NCI-H2196 (cell line): ENCODE results near the gene FTCDNL1.

ENCODE experiments used
- DNase-seq: peaks from one replicate; lab custom pipeline; 2025; ENCODE audit not compliant: unreplicated experiment; lab: John Stamatoyannopoulos, UW

The FTCDNL1 gene

GRCh38 chr2:199850718-199851500 is at the start of gene FTCDNL1:
Gene FTCDNL1, minus strand, starts transcription at chr2:199851192. Its CDS starts 2,230 bp downstream, at chr2:199848962.
- DNase-seq, result peak; percentile 41

- no peak for DNase-seq
Measured at GRCh38 chr2:199896617-199897016, 45.6 kb upstream of the FTCDNL1 start.

DNA sequence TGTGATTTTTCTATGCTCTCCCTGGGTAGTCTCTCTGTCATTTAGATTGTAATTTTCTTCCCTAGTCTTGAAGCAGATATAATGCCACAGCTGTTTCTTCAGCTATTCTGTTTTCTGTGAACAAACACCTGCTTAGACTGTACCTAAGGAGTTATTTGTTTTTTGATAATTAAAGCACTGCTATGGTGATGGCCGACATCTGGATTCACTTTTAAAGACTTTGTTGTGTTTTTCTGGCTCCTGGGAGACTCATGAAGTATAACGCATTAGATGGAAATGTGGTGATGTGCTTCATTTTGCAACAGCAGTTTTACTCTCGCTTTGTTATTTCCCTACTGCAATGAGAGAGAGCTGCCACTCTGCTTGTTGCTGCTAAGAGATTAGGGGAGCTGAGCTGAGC is 44.4 kb upstream of the FTCDNL1 start:
- DNase-seq, result no peak

- no peak for DNase-seq
Measured at GRCh38 chr2:199883474-199884212, 32.7 kb upstream of the FTCDNL1 start.

GRCh38 chr2:199882667-199883066 is 31.7 kb upstream of the FTCDNL1 start:
- no peak for DNase-seq

DNA sequence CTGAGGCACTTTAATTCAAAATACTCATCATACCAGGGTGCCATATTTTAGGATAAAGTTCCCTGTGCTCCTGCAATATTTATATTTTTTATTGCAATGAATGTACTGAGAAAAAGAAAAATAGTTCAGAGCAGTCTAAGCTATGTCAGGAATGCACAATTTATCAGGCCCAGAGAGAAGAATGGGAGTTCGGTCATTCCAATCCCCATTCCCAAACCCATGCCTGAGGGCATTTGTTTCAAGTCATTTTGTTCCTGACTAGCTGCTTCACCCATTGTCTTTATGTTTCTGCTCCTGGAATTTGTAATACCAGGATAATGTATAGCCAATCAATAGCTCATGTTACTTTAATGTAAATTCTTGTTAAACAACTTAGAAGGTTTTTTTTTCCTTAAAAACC is 24.4 kb upstream of the FTCDNL1 start:
- DNase-seq, result no peak

DNA sequence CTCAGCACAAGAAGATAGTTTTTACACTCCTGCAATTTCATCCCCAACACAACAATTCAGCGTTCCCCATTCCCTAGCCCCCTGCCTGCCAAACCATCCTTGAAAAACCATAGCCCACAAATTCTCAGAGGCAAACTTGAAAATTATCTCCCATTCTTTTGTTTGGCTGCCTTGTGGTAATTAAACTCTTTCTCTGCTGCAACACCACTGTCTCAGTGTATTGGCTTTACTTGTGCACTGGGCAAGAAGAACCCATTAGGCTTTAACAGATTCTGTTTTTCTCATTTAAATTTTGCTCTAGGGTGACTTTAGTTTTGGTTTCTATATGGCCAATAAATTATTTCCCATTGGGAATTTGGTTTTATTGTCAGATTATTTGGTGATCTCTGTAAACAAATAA is 23.2 kb upstream of the FTCDNL1 start:
- DNase-seq, result no peak

DNA sequence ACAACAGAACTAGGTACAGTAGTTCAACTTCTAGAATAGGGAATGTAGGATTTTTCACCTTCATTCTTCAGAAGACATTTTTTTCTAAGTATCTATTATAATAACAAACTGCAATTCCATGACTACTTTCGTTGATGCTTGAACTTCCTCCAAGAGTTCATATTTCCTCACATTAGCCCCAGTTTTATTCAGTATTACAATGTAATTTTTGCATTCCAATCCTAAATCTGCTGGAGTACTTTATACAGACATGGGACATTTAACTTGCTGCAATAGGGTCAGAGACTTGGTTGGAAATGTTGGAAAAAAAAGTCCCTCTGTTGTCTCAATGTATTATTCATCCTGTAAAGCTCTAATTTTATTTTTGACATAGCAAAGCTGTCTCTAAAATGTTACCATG is 19.6 kb upstream of the FTCDNL1 start:
- no peak for DNase-seq

DNA sequence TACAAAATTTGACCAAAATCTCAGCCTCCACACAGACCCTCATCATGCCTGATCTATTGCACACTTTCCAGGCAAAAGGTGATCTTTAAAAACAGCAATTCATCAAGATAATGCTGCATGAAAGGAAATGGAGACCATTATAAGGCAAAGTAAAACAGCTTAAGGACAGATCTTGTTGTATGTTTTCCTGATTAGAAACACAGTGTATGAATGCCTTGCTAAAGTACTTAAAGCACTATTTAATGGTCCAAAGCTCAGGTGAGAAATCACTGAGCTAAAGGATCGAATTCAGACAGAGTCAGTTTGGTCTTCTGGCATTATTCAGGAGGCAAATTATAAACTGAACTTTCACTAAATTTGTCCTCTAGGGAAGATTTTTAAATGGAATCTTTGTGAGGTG is 18.7 kb upstream of the FTCDNL1 start:
- no peak for DNase-seq

GRCh38 chr2:199869227-199869541 is 18.2 kb upstream of the FTCDNL1 start:
- no peak for DNase-seq

GRCh38 chr2:199868431-199869226 is 17.6 kb upstream of the FTCDNL1 start:
- no peak for DNase-seq

- DNase-seq, result no peak
Measured at GRCh38 chr2:199865905-199866304, 14.9 kb upstream of the FTCDNL1 start.

DNA sequence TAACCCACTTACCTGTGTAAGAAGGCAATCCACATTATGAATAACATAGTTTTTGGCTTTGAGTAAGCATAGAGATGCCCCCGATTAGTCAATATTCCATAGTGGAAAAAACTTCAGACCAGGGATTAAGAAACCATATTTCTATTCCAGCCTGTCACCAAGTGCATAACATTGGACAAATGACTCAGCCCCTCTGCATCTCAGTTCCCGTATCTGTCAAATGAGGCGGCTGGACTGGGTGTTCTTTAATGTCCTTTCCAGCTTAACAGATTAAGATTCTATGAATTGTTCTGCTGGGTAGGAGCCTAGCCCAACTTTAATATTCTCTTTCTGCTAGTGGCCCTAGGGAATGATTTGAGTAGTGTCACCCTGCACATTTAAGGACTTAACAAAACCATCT is 11.8 kb upstream of the FTCDNL1 start:
- DNase-seq, result no peak

GRCh38 chr2:199861132-199861774 is 10.3 kb upstream of the FTCDNL1 start:
- DNase-seq, result peak; percentile 7

GRCh38 chr2:199855812-199856211 is 4.8 kb upstream of the FTCDNL1 start:
- DNase-seq, result no peak

DNA sequence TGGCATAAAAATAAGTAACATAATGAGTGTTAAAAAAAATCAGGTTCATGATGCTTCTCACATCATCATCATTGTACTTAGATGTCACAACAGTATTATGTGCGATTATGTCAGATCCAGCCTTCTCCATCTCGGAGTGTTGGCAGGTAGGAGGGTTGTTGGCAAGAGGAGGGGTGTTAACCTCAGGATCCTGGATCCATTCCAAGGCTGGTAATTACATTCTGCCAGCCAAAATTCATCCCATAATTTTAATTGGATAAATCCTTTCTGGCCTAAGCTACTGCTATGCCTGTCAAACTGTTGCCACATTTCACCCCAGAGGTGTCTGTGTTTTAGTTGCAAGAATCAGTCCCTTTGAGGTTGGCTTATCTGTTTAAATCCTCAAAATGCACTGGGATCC is 891 bp upstream of the FTCDNL1 start:
- no peak for DNase-seq

DNA sequence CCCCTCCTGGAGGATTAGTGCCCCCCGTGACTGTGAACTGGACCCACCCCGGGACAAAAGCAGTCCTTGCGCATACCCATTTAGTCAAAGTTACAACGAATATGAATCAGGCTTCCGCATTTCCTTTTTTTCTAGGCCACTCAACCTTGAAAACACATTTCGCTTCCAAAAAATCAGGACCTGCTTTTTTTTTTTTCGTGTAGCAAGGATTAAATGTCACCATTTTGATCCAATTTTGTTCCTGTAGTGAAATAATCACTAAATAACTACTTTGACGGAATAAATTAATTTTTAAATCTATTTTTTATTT is 464 bp upstream of the FTCDNL1 start:
- DNase-seq, result no peak

DNA sequence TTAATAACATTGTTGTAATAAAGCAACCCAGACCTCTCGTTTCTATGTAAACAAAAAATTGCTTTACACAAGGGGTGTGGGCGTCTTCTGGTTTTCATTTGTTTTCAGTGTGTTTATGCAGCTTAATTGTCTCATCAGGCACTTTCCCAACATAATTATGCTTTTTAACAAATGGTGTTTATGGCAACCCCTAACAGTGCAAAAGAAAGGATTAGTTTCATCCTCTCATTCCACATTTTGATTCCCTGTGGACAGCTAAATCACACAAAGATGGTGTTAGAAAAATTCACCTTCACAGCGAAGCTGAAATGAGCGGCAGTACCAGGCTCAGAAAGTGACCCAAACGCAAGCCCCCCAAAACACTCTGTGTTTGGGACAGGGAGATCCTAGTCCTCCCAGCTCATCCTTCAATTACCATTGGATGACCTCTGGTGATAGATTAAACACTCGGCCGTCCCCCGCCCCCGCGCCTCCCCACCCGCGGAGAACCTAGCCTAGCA is 724 bp downstream of the FTCDNL1 start:
- DNase-seq, result no peak

- no peak for DNase-seq
Measured at GRCh38 chr2:199848389-199849130, 2.4 kb downstream of the FTCDNL1 start.

- DNase-seq, result no peak
Measured at GRCh38 chr2:199847181-199847864, 3.7 kb downstream of the FTCDNL1 start.
